ENCODE measurements around the gene OOSP3.

- TF ChIP-seq POLR2AphosphoS5 (IDR thresholded peaks at IDR 0.05), result no peak
- no peak for TF ChIP-seq CTCF (IDR thresholded peaks at IDR 0.05)
- TF ChIP-seq EP300 (IDR thresholded peaks at IDR 0.05), result no peak
- TF ChIP-seq POLR2A (IDR thresholded peaks at IDR 0.05), result no peak
Measured at GRCh38 chr11:59939482-59939881, 60.9 kb downstream of the OOSP3 start.
